Measurements from ENCODE around the gene ZFR.
"Not testable (repeated sequence)": the region's sequence is repeated elsewhere in the genome, so short reads cannot be mapped to it uniquely, and the experiment has no call there.

ZFR gene

DNA sequence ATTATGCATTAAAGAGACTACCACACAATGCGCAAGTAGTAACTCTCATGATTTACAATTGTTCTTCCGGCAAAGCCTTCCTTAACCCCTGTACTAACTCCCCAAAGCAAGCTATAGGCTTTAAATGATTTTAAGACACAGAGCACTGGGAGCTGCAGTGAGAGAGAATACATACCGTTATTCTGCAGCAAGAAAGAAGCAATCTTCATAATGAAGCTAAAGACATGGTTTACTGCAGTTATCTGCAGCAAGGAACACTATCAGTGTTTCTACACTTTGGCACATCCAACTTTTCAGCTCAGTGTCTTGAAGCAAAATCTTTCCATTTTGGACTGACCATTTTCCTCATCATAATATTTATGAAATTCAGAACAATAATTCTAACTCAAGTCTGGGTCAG is 61.0 kb downstream of the ZFR start:
- no peaks in the 10 kb centered on the region for H3K4me1 Mint-ChIP-seq
- no peak for ATAC-seq (replicated peaks)
- H3K27me3 Mint-ChIP-seq = no peaks in the 10 kb centered on the region
- no peak overlapping the region for H3K4me3 Mint-ChIP-seq
- H3K36me3 Mint-ChIP-seq = peaks cover 17 to 42% of the 10 kb centered on the region in 2 donors
- no peak overlapping the region for H3K27ac Mint-ChIP-seq
- H3K9me3 Mint-ChIP-seq = no peaks in the 10 kb centered on the region
- no peak for DNase-seq

DNA sequence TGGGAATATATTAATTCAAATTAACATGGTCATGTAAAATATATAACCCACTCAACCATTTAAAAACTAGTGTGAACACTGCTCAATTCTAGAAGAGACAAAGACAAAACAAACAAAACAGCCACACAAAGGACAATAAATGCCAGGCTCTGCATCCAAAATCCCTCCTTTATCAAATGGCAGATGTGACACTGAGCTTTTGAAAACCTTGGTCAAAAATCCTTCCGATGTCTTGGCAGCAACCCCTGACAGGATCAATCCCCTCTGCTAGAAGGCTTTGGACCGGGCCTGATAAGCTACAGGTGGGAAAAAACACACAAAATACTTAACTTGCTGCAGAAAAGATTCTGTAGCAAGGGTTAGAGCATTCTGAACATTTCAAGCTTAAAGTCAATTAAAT is 61.5 kb downstream of the ZFR start:
- peaks cover 16 to 37% of the 10 kb centered on the region in 2 donors for H3K36me3 Mint-ChIP-seq
- no peak overlapping the region for H3K4me3 Mint-ChIP-seq
- H3K27me3 Mint-ChIP-seq = no peaks in the 10 kb centered on the region
- ATAC-seq (replicated peaks) (no peak), DNase-seq (no peak)
- no peak overlapping the region for H3K27ac Mint-ChIP-seq
- no peaks in the 10 kb centered on the region for H3K9me3 Mint-ChIP-seq
- H3K4me1 Mint-ChIP-seq = no peaks in the 10 kb centered on the region

DNA sequence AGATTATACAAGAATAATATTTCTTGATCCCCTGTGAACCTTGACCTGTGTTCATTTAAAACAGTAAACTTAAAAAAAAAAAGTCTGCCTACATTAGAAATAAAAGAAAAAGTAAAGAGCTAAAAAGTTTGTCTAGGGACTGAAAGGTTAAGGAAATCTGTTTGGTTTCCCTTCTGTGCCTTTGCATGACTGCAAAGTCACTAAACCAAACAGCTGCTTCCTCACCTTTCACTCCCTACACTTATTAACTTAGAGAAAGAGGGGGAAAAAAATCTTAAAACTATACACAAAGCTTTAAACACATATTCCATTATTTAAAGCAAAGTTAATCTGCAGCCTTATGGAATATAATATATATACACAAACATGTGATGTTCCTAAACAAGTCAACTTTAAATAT is 65.1 kb downstream of the ZFR start:
- H3K9me3 Mint-ChIP-seq = no peaks in the 10 kb centered on the region
- H3K27ac Mint-ChIP-seq = no peak overlapping the region
- H3K4me3 Mint-ChIP-seq = no peak overlapping the region
- no peak for DNase-seq
- peaks cover 24 to 40% of the 10 kb centered on the region in 2 donors for H3K36me3 Mint-ChIP-seq
- no peak for ATAC-seq (replicated peaks)
- H3K4me1 Mint-ChIP-seq = no peaks in the 10 kb centered on the region
- H3K27me3 Mint-ChIP-seq = no peaks in the 10 kb centered on the region

DNA sequence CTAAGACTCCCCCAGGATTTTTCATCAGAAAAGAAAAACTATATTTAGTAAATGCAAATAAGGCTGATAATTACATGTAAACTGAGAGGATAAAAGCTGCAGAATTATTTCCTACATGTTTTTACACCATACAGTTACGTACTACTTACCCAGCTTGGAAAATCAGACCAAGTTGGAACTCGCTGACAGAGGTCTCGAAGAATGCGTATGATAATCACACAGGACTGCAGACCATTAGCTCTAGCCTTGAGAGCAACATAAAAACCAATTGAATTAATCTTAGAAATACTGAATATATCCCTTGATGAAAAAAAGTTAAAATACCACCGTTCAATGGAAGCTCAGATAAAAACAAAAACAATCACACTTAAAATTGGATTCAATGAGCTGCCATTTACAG is 65.6 kb downstream of the ZFR start:
- H3K27ac Mint-ChIP-seq = no peak overlapping the region
- no peak overlapping the region for H3K4me3 Mint-ChIP-seq
- H3K36me3 Mint-ChIP-seq = peaks cover 23 to 40% of the 10 kb centered on the region in 2 donors
- H3K27me3 Mint-ChIP-seq = no peaks in the 10 kb centered on the region
- ATAC-seq (replicated peaks) = no peak
- no peaks in the 10 kb centered on the region for H3K9me3 Mint-ChIP-seq
- DNase-seq = no peak
- no peaks in the 10 kb centered on the region for H3K4me1 Mint-ChIP-seq

DNA sequence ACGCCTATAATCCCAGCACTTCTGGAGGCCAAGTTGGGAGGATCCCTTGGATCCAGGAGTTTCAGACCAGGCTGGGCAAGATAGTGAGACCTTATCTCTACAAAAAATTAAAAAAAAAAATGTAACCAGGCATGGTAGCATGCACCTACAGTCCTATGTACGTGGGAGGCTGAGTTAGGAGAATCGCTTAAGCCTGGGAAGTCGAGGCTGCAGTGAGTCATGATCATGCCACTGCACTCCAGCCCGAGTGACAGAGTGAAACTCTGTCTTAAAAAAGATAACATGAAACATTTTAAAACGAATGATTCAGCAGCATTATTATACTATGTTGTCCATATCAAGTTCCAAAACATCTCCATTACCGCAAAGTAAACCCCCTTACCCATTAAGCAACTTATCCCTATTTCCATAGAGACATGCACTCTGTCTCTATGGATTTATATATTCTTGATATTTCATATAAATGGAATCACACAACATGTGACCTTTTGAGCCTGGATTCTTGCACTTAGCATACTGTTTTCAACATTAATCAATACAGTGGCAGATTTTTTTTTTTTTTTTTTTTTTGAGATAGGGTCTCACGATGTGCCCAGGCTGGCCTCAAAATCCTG is 74.9 kb downstream of the ZFR start:
- no peaks in the 10 kb centered on the region for H3K27me3 Mint-ChIP-seq
- peaks cover 6 to 8% of the 10 kb centered on the region in 2 donors for H3K4me1 Mint-ChIP-seq
- H3K36me3 Mint-ChIP-seq = peaks cover 28 to 50% of the 10 kb centered on the region in 2 donors
- ATAC-seq (replicated peaks) = no peak
- DNase-seq = no peak
- H3K4me3 Mint-ChIP-seq = no peak overlapping the region
- no peak overlapping the region for H3K27ac Mint-ChIP-seq
- H3K9me3 Mint-ChIP-seq = no peaks in the 10 kb centered on the region

DNA sequence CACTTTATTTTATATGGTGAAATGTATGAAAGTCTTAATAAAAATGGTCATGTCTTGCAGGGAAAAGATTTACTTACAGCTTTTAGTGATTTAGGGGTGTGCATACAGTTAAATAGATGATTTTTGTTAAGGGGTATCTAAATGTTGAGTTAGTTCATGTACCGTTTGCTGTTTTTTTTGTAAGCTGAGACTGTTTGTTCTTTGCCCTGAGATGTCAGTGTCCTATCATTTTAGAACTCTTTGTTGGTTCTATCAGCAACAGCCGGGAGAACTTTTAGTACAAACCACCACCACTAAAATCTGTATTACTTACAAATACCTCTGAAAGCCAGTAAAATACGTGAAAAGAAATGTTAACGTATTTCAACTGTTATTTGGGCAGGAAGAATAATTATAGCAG is 75.5 kb downstream of the ZFR start:
- ATAC-seq (replicated peaks) = no peak
- H3K36me3 Mint-ChIP-seq = peaks cover 26 to 47% of the 10 kb centered on the region in 2 donors
- H3K4me1 Mint-ChIP-seq = peaks cover 6 to 8% of the 10 kb centered on the region in 2 donors
- no peaks in the 10 kb centered on the region for H3K9me3 Mint-ChIP-seq
- no peak overlapping the region for H3K27ac Mint-ChIP-seq
- H3K27me3 Mint-ChIP-seq = no peaks in the 10 kb centered on the region
- DNase-seq = no peak
- H3K4me3 Mint-ChIP-seq = no peak overlapping the region

DNA sequence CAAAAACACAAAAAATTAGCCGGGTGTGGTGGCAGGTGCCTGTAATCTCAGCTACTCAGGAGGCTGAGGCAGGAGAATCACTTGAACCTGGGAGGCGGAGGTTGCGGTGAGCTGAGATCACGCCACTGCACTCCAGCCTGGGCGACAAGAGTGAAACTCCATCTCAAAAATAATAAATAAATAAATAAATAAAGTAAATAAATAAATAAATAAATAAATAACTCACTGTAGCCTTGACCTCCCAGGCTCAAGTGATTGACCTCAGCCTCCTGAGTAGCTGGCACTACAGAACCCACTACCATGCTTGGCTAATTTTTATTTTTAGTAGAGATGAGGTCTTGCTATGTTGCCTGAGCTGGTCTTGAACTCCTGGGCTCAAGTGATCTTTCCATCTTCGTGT is 77.3 kb downstream of the ZFR start:
- not testable (repeated sequence) for ATAC-seq (replicated peaks); H3K4me3 Mint-ChIP-seq; DNase-seq; H3K27ac Mint-ChIP-seq; H3K4me1 Mint-ChIP-seq; H3K9me3 Mint-ChIP-seq; H3K27me3 Mint-ChIP-seq
- peaks cover 31 to 50% of the 10 kb centered on the region in 2 donors for H3K36me3 Mint-ChIP-seq

DNA sequence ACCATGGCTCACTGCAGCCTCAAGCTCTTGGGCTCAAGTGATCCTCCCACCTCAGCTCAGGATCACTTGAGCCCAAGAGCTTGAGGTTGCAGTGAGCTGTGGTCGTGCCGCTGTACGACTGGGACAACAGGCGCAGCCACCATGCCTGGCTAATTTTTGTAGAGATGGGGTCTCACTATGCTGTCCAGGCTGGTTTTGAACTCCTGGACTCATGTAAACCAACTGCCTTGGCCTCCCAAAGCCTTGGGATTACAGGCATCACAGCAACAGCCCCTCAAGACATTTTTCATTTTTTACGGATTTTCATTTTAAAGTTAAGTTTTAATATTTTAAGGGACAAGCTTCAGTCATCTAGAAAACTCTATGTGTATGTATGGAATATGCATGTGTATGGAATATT is 78.9 kb downstream of the ZFR start:
- H3K9me3 Mint-ChIP-seq = no peaks in the 10 kb centered on the region
- H3K36me3 Mint-ChIP-seq = peaks cover 20 to 45% of the 10 kb centered on the region in 2 donors
- H3K27me3 Mint-ChIP-seq = no peaks in the 10 kb centered on the region
- no peak for ATAC-seq (replicated peaks)
- no peak overlapping the region for H3K4me3 Mint-ChIP-seq
- no peaks in the 10 kb centered on the region for H3K4me1 Mint-ChIP-seq
- H3K27ac Mint-ChIP-seq = no peak overlapping the region
- DNase-seq = no peak

DNA sequence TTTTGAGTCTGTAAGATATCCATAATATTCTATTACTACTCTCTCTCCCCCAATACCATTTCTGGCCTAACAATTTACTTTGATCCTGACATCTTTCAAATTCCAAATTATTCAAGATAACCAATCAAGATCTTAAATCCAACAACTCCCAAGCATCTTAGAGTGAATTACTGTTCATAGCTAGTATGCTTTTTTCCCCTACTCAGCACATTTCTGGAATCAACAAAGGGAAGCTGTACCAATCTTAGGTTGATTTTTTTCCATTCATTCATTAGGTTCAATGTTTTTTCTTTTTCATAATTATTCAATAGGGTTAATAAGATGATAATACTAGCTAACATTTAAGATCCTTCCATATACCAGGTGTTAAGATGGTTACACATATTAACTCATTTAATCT is 81.5 kb downstream of the ZFR start:
- no peak overlapping the region for H3K4me3 Mint-ChIP-seq
- H3K27ac Mint-ChIP-seq = no peak overlapping the region
- no peaks in the 10 kb centered on the region for H3K4me1 Mint-ChIP-seq
- DNase-seq = no peak
- H3K9me3 Mint-ChIP-seq = no peaks in the 10 kb centered on the region
- peaks cover 17 to 37% of the 10 kb centered on the region in 2 donors for H3K36me3 Mint-ChIP-seq
- H3K27me3 Mint-ChIP-seq = no peaks in the 10 kb centered on the region
- no peak for ATAC-seq (replicated peaks)

DNA sequence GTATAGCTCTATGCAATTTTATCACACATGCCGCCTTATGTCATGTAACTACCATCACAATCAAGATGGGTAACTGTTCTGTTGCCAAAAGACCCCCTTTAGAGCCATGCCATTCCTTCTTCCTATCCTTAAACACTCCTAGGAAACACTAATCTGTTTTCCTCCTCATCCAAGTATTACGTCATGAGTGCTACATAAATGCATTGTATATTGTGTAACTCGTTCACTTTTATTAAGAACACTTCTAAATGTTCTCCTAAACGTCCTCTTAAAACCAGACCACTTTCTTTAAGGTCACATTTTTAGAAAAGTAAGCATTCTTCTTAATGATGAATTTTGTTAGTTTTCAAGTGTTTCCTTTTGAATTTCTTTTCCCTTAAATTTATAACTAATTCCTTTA is 82.0 kb downstream of the ZFR start:
- no peak overlapping the region for H3K27ac Mint-ChIP-seq
- peaks cover 19 to 36% of the 10 kb centered on the region in 2 donors for H3K36me3 Mint-ChIP-seq
- H3K27me3 Mint-ChIP-seq = no peaks in the 10 kb centered on the region
- no peaks in the 10 kb centered on the region for H3K9me3 Mint-ChIP-seq
- ATAC-seq (replicated peaks) = no peak
- no peaks in the 10 kb centered on the region for H3K4me1 Mint-ChIP-seq
- H3K4me3 Mint-ChIP-seq = no peak overlapping the region
- no peak for DNase-seq

DNA sequence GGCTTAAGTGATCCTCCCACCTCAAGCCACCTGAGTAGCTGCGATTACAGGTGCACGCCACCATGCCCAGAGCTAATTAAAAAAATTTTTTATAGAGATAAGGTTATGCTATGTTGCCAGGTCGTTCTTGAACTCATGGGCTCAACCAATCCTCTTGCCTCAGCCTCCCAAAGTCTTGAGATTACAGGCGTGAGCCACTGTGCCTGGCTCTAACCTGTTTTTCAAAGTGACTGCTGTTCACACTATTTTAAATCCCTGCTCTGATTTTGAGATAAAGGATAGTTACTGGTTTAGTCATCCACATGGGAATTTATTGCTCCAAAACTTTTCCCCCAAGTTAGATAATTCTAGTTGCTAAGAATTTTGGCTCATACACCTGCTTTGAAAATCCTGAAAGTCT is 83.6 kb downstream of the ZFR start:
- Mint-ChIP-seq H3K9me3 (no peaks in the 10 kb centered on the region), H3K4me3 (no peak overlapping the region), H3K27ac (no peak overlapping the region), H3K27me3 (no peaks in the 10 kb centered on the region), H3K4me1 (no peaks in the 10 kb centered on the region), H3K36me3 (peaks cover 17 to 40% of the 10 kb centered on the region in 2 donors)
- no peak for DNase-seq
- no peak for ATAC-seq (replicated peaks)

DNA sequence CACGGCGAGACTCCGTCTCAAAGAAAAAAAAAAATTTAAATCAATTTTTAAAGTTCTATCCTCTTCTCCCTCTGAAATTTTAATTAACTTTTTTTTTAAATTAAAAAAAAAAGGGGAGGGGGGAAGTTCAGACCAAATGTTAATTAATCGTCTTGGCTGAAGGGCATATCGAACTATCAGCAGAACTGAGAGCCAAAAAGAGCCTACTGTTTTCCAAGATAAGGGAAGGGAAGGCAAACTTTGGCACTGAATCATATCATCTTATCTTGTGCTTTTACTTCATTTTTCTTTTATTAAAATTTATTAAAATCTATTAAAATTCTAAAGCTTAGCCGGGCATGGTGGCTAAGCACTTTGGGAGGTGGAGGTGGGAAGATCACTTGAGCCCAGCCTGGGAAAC is 85.9 kb downstream of the ZFR start:
- Mint-ChIP-seq H3K9me3 (no peaks in the 10 kb centered on the region), H3K4me3 (no peak overlapping the region), H3K27ac (no peak overlapping the region), H3K4me1 (no peaks in the 10 kb centered on the region), H3K36me3 (peaks cover 18 to 44% of the 10 kb centered on the region in 2 donors), H3K27me3 (no peaks in the 10 kb centered on the region)
- DNase-seq (no peak), ATAC-seq (replicated peaks) (no peak)

DNA sequence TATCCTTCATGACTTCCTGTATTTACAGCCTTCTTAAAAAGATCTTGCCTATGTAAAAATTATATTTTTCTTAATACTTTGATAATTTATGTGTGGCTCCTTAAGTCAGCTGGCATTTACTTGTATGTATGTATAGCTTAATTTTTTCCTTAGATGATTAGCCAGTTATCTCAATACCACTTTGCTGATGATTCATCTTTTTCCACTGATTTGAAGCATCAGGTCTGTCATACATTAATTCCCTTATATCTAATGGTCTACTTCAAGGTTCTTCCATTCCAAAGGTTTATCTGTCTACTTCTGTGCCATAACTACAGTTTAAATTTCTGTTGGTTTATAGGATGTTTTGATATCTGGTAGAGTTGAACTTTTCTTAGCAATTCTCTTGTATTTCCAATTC is 86.9 kb downstream of the ZFR start:
- no peaks in the 10 kb centered on the region for H3K9me3 Mint-ChIP-seq
- peaks cover 16 to 36% of the 10 kb centered on the region in 2 donors for H3K36me3 Mint-ChIP-seq
- no peaks in the 10 kb centered on the region for H3K27me3 Mint-ChIP-seq
- no peak overlapping the region for H3K4me3 Mint-ChIP-seq
- ATAC-seq (replicated peaks) = no peak
- no peaks in the 10 kb centered on the region for H3K4me1 Mint-ChIP-seq
- H3K27ac Mint-ChIP-seq = no peak overlapping the region
- no peak for DNase-seq

DNA sequence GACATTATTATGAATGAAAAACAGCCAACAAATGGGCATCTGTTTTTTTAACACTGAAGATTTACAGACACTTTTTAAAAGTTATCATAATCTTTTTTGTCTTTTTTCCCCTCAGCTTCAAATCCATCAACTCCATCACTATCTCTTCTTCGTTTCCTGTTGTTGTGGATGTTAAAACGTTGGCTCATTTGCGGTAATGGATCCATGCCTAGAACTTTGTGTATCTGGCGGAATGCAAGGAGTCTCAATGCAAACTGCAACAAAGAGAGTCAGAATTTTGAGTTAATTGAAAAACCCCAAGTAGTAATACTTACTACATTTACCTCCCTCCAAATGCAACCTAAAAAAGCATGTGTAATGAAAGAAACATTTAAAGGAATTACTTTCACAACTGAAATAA is 88.9 kb downstream of the ZFR start:
- Mint-ChIP-seq H3K9me3 (no peaks in the 10 kb centered on the region), H3K4me1 (no peaks in the 10 kb centered on the region), H3K36me3 (peaks cover 10 to 25% of the 10 kb centered on the region in 2 donors), H3K27ac (no peak overlapping the region), H3K27me3 (no peaks in the 10 kb centered on the region), H3K4me3 (no peak overlapping the region)
- no peak for DNase-seq
- no peak for ATAC-seq (replicated peaks)

DNA sequence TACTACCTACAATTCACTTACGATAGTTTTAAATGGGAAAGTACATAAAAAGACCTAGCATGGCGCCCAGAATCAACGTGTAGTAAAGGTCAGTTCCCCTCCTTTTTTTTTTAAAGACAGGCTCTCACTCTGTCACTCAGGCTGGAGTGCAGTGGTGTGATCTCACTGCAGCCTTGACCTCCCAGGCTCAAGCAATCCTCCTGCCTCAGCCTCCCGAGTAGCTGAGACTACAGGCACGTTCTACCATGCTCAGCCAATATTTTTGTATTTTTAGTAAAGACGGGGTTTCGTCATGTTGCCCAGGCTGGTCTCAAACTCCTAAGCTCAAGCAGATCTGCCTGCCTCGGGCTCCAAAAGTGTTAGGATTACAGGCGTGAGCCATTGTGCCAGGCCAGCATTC is 91.1 kb downstream of the ZFR start:
- ATAC-seq (replicated peaks) = no peak
- Mint-ChIP-seq H3K4me3 (no peak overlapping the region), H3K27me3 (no peaks in the 10 kb centered on the region), H3K36me3 (peaks cover 10 to 18% of the 10 kb centered on the region in 2 donors), H3K4me1 (no peaks in the 10 kb centered on the region), H3K9me3 (no peaks in the 10 kb centered on the region), H3K27ac (no peak overlapping the region)
- no peak for DNase-seq

DNA sequence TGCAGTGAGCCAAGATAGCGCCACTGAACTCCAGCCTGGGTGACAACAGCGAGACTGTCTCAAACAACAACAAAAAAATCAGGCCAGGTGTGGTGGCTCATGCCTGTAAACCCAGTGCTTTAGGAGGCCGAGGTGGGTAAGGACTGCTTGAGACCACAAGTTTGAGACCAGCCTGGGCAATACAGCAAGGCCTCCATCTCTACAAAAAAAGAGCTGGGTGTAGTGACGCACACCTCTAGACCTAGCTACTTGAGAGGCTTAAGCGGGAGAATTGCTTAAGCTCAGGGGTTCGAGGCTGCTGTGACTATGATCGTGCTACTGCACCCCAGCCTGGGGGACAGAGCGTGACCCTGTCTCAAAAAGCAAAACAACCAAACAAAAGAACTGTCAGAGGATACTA is 91.9 kb downstream of the ZFR start:
- DNase-seq (no peak), ATAC-seq (replicated peaks) (no peak)
- Mint-ChIP-seq H3K36me3 (peaks cover 8 to 18% of the 10 kb centered on the region in 2 donors), H3K27ac (peak overlapping the region; percentile 47), H3K27me3 (no peaks in the 10 kb centered on the region), H3K9me3 (peaks cover 0 to 2% of the 10 kb centered on the region in 2 donors), H3K4me1 (no peaks in the 10 kb centered on the region), H3K4me3 (no peak overlapping the region)

All from stimulated activated naive B cell treated with anti-CD40 and anti-IgM and Interleukin-4, amounts not matched to agents 10 μg/mL and 1 μg/mL and 100 μg/mL, for 72 hours (primary cell).